HUDEP-2 (cell line): ENCODE data around the gene CELF2.
"Not testable (repeated sequence)": the region's sequence is repeated elsewhere in the genome, so short reads cannot be mapped to it uniquely, and the experiment has no call there.

Source experiments
- DNase-seq, 76 experiments: peaks; one replicate each; lab custom pipeline; 2025; ENCODE audit not compliant: unreplicated experiment in 76 of 76; lab: John Stamatoyannopoulos, UW

The CELF2 gene

GRCh38 chr10:11359869-11360268 lies 342.2 kb downstream of the CELF2 start:
- DNase-seq, result no peak

- DNase-seq, result no peak
Observed at GRCh38 chr10:11363497-11363896, 345.8 kb downstream of the CELF2 start.

GRCh38 chr10:11364241-11364640 lies 346.6 kb downstream of the CELF2 start:
- no peak for DNase-seq

- not testable (repeated sequence) for DNase-seq
Observed at GRCh38 chr10:11366889-11367288, 349.2 kb downstream of the CELF2 start.

GRCh38 chr10:11367505-11367904 lies 349.8 kb downstream of the CELF2 start:
- no peak for DNase-seq

GRCh38 chr10:11373717-11374171 lies 356.1 kb downstream of the CELF2 start:
- no peak for DNase-seq

GRCh38 chr10:11377267-11377666 lies 359.6 kb downstream of the CELF2 start:
- DNase-seq, result no peak

- no peak for DNase-seq
Observed at GRCh38 chr10:11378835-11379234, 361.2 kb downstream of the CELF2 start.

- no peak for DNase-seq
Observed at GRCh38 chr10:11379771-11380170, 362.1 kb downstream of the CELF2 start.

GRCh38 chr10:11381023-11381422 lies 363.4 kb downstream of the CELF2 start:
- DNase-seq, result no peak

- DNase-seq, result no peak
Observed at GRCh38 chr10:11381511-11381910, 363.8 kb downstream of the CELF2 start.

- no peak for DNase-seq
Observed at GRCh38 chr10:11382187-11382586, 364.5 kb downstream of the CELF2 start.

GRCh38 chr10:11386044-11386443 lies 368.4 kb downstream of the CELF2 start:
- DNase-seq, result no peak
